HEK293T (cell line): ENCODE data around the gene UBN1.

ENCODE experiments used
- CTCF ChIA-PET: fragments of 350-600 bp; formaldehyde crosslinking; extraction: SDS; loops from one replicate; lab custom pipeline; 2021; ENCODE audit warnings: antibody characterized with exemption, inconsistent platforms; lab: Yijun Ruan, JAX
- POLR2A ChIA-PET: fragments of 350-600 bp; formaldehyde crosslinking; extraction: SDS; loops from one replicate; lab custom pipeline; 2020; ENCODE audit warnings: antibody characterized with exemption, inconsistent platforms; lab: Yijun Ruan, JAX
- DNase-seq: peaks from one replicate; pipeline ENCODE4 v3.0.0; 2012; ENCODE audit warnings: mixed read lengths; ENCODE audit errors: extremely low spot score
- ARNT ChIP-seq: fragments of 450-650 bp; IDR thresholded peaks from 2 replicates; pipeline ENCODE4 v1.6.1; 2017; ENCODE audit warnings: mild to moderate bottlenecking
- BHLHE40 ChIP-seq: fragments of 450-650 bp; IDR thresholded peaks from 2 replicates; pipeline ENCODE4 v1.6.1; 2016; ENCODE audit warnings: mild to moderate bottlenecking, moderate library complexity, borderline replicate concordance
- CTBP1 ChIP-seq: fragments of 450-650 bp; IDR thresholded peaks from 2 replicates; pipeline ENCODE4 v1.6.1; 2016; ENCODE audit warnings: borderline replicate concordance
- ELF4 ChIP-seq: fragments of 450-650 bp; IDR thresholded peaks from 2 replicates; pipeline ENCODE4 v1.6.1; 2017; ENCODE audit warnings: antibody characterized with exemption
- FOXA1 ChIP-seq: fragments of 450-650 bp; IDR thresholded peaks from 2 replicates; pipeline ENCODE4 v1.6.1; 2016; ENCODE audit warnings: mild to moderate bottlenecking
- FOXK2 ChIP-seq: fragments of 450-650 bp; IDR thresholded peaks from 2 replicates; pipeline ENCODE4 v1.6.1; 2016; ENCODE audit warnings: mild to moderate bottlenecking
- FOXM1 ChIP-seq: fragments of 450-650 bp; IDR thresholded peaks from 2 replicates; pipeline ENCODE4 v1.6.1; 2017; ENCODE audit warnings: mild to moderate bottlenecking, borderline replicate concordance
- HDGF ChIP-seq: fragments of 450-650 bp; IDR thresholded peaks from 2 replicates; pipeline ENCODE4 v1.6.1; 2017; ENCODE audit warnings: antibody characterized with exemption, borderline replicate concordance
- L3MBTL2 ChIP-seq: fragments of 450-650 bp; conservative IDR thresholded peaks from 2 replicates; pipeline ENCODE4 v1.6.1; 2016; ENCODE audit warnings: mild to moderate bottlenecking
- LEF1 ChIP-seq: fragments of 450-650 bp; IDR thresholded peaks from 2 replicates; pipeline ENCODE4 v1.6.1; 2017; ENCODE audit warnings: mild to moderate bottlenecking, borderline replicate concordance
- NFRKB ChIP-seq: fragments of 450-650 bp; IDR thresholded peaks from 2 replicates; pipeline ENCODE4 v1.6.1; 2016; ENCODE audit warnings: mild to moderate bottlenecking, moderate library complexity
- SP1 ChIP-seq: fragments of 450-650 bp; IDR thresholded peaks from 2 replicates; pipeline ENCODE4 v1.6.1; 2017
- SUZ12 ChIP-seq: fragments of 450-650 bp; IDR thresholded peaks from 2 replicates; pipeline ENCODE4 v1.6.1; 2016; ENCODE audit warnings: mild to moderate bottlenecking
- TARDBP ChIP-seq: fragments of 450-650 bp; IDR thresholded peaks from 2 replicates; pipeline ENCODE4 v1.6.1; 2016
- ZNF384 ChIP-seq: fragments of 450-650 bp; IDR thresholded peaks from 2 replicates; pipeline ENCODE4 v1.6.1; 2016
- TF ChIP-seq, protein P1 (sequence below): fragments of 450-650 bp; IDR thresholded peaks from 2 replicates; pipeline ENCODE4 v1.6.1; 2016

Gene UBN1

DNA sequence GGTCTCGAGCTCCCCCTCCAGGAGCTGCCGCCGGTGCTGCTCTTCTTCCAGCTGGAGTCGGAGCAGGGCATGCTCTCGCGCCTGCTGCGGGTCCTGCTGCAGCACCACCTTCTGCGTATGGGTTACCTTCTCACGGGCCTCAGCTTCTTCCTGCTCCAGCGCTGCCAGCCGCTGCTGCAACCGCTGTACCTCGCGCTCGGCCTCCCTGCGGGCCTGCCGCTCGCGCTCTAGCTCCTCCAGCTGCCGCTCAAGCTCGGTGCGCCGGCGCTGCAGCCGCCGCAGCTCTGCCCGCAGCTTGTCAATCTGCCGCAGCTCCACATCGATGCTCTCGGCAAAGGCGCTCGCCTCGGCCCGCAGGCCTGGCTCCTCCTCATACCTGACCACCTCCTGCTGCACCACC is 36.9 kb downstream of the UBN1 start:
- ChIA-PET CTCF (interaction anchor here (1.2 kb wide), 1 partner anchor 17 kb away, joined by 3 read pairs; no protein-coding TSS in a partner anchor), POLR2A (no interaction called here)
- no peak for DNase-seq
- TF ChIP-seq SUZ12 (no peak), SP1 (no peak), FOXK2 (no peak), FOXM1 (no peak), TARDBP (no peak), ELF4 (no peak), L3MBTL2 (no peak), BHLHE40 (no peak), LEF1 (no peak), NFRKB (no peak), CTBP1 (no peak), FOXA1 (no peak), ZNF384 (no peak), HDGF (no peak), ARNT (no peak)
- TF ChIP-seq, protein P1, sequence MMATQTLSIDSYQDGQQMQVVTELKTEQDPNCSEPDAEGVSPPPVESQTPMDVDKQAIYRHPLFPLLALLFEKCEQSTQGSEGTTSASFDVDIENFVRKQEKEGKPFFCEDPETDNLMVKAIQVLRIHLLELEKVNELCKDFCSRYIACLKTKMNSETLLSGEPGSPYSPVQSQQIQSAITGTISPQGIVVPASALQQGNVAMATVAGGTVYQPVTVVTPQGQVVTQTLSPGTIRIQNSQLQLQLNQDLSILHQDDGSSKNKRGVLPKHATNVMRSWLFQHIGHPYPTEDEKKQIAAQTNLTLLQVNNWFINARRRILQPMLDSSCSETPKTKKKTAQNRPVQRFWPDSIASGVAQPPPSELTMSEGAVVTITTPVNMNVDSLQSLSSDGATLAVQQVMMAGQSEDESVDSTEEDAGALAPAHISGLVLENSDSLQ: no peak

DNA sequence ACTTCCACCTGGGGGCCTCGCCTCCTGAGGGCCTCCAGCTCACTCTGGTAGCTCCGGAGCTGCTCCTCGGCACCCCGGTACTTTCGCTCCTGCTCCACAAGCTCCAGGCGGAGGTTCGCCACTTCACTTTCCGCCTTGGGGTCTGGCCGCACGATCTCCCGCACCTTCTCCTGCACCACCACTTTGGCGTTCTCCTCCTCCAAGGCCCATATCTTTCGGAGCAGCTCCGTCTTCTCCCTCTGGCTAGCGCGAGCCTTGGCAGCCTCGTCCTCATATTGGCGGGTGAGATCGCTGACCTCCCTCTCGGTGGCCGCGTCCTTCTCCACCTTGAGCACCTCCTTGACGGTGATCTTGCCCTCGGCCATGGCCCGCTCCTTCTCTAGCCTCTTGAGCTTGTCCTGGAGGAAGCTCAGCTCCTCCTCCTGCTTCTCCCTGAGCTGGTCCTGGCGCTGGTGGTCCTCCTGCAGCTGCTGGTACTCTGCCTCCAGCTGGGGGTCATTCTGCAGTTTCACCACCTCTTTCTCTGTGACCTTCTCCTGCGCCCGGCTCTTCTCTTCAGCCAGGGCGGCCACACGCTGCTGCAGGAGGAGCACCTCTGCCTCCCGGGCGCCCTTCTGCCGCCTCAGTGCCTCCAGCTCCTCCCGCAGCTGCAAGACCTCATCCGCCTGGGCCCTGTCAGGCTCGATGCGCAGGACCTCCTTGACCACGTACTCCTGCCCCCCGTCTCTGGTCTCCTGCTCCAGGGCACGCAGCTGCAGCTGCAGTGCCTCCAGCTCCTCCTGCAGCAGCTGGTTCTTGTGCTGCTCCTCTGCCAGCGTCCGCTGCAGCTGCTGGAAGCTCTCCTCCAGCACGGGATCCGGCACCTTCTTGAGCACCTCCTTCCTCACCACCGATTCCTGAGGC is 37.9 kb downstream of the UBN1 start:
- DNase-seq: no peak
- ChIA-PET CTCF (interaction anchor here (1.2 kb wide), 1 partner anchor 18 kb away, joined by 3 read pairs; no protein-coding TSS in a partner anchor), POLR2A (no interaction called here)
- TF ChIP-seq CTBP1: no peak
- no peak for TF ChIP-seq FOXM1

DNA sequence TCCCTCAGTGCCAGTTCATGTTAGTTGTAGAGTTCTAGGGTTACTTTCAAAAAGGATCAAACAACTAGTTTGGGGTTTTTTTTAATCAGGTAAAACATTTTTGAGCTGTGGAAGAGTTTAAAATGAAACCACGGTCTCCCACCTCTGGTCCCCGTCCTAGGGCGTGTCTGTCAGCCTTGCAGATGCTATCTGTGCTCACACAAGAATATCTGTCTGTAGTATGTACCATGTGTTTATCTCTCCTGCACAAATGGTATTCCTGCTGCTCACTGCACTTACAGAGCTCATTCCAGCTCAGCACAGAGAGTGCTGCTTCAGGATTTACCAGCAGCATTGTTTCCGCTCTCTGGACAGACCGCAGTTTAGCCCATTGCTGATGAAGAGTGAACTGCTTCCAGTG is 38.9 kb downstream of the UBN1 start:
- CTCF ChIA-PET: interaction anchor here (0.6 kb wide), 1 partner anchor 72 kb away, joined by 3 read pairs; the partner anchor contains the start of gene SEC14L5
- POLR2A ChIA-PET: no interaction called here
- no peak for DNase-seq
- TF ChIP-seq, protein P1: no peak
- TF ChIP-seq NFRKB: no peak
- no peak for TF ChIP-seq BHLHE40
- no peak for TF ChIP-seq ELF4
- no peak for TF ChIP-seq TARDBP
- no peak for TF ChIP-seq SP1
- no peak for TF ChIP-seq SUZ12
- no peak for TF ChIP-seq FOXA1
- no peak for TF ChIP-seq ZNF384
- no peak for TF ChIP-seq L3MBTL2

DNA sequence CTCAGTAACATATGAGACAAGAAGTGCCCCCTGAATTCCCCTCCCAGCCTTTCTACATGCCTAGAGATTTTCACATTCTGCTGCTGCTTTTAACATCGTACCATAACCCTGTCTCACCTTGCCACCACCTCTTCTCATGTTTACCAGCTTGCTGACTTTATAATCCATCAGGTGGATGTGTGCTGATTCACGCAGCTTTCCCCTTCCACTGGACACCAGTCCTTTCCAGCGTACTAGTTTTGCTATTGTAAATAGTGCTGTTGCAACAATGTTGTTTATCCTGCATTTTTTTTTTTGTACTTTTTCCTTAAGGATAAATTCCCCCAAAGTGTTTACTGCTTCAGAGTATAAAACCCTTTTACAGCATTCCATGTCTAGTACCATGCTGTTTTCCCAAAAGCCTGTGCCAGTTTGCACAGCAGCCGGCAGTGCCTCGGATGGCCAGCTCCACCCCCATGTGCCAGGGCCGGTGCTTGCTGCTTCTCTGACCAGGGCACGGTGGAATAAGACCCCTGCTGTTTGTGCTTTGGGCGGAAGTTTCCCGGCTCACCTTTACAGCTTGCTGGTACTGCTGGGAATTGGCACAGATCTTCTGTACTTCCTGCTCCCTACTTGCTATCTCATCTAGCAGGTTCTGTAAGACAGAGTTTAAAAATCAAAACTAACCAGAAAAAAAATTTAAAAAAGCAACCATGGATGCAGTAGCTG is 41.3 kb downstream of the UBN1 start:
- ChIA-PET POLR2A (no interaction called here), CTCF (no interaction called here)
- TF ChIP-seq CTBP1: no peak
- TF ChIP-seq ELF4: no peak
- no peak for DNase-seq

DNA sequence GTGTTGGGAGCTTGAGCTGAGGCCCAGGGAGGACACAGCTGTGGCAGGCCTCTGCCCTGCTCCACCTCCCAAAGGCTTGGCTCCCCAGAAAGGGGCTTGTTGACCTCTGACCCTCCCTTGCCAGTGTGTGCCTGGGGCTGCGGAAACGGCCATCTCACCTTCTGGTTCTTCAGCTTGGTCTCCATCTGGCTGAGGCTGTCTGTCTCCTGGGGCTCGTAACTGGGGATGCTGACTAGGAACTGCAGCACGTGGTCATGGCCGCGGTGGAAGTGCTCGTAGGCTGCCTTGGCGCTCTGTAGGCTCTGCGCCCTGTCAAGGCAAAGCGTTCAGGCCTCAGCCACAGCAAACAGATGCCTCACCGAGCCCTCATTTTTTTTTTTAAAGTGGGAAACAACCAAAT is 42.7 kb downstream of the UBN1 start:
- DNase-seq: no peak
- POLR2A ChIA-PET: no interaction called here
- TF ChIP-seq SUZ12 (no peak), TARDBP (no peak), L3MBTL2 (no peak), BHLHE40 (no peak), FOXM1 (no peak), ZNF384 (no peak), LEF1 (no peak), CTBP1 (no peak), FOXK2 (no peak), FOXA1 (no peak), ARNT (no peak), HDGF (no peak), SP1 (no peak), NFRKB (no peak)
- TF ChIP-seq, protein P1: no peak
- CTCF ChIA-PET: no interaction called here

DNA sequence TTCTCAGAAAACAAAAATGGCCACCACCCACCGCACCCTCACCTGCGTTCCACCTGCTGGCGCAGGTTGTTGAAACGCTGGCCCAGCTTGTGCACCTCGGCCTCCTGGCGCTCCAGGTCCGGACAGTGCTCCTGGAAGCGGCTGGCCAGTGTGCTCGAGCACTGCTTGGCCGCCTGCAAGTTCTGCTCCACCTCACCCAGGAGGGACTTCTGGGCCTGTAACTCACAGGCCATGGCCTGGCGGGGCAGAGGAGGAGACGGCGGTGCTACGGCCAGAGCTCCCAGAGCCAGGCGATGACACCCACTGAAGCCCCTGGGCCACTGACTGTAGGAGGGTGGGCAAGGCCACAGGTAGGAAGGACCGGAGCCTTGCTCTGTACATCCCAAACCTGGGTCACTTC is 43.4 kb downstream of the UBN1 start:
- ChIA-PET CTCF (no interaction called here), POLR2A (no interaction called here)

More for the DNA sequence above, 43.4 kb downstream of the UBN1 start:
- no peak for DNase-seq
- no peak for TF ChIP-seq LEF1
- no peak for TF ChIP-seq ELF4
- no peak for TF ChIP-seq SUZ12
- TF ChIP-seq NFRKB: no peak
- no peak for TF ChIP-seq ARNT
- TF ChIP-seq FOXM1: no peak
- no peak for TF ChIP-seq CTBP1
- TF ChIP-seq ZNF384: no peak
- TF ChIP-seq SP1: no peak
- TF ChIP-seq, protein P1: no peak
- no peak for TF ChIP-seq TARDBP
- no peak for TF ChIP-seq L3MBTL2
- no peak for TF ChIP-seq FOXA1
- no peak for TF ChIP-seq HDGF
- no peak for TF ChIP-seq FOXK2
- TF ChIP-seq BHLHE40: no peak
